DMS79 treated with DMSO at 0.1 percent for 48 hours (cell line): ENCODE measurements around the gene ATP13A1.
A peak's percentile ranks its signal among the peaks of the same experiment; 100 is the strongest.
"Not testable (repeated sequence)": the region's sequence is repeated elsewhere in the genome, so short reads cannot be mapped to it uniquely, and the experiment has no call there.

Experiments used
- DNase-seq: peaks from one replicate; lab custom pipeline; 2025; lab: John Stamatoyannopoulos, UW

ATP13A1 gene

GRCh38 chr19:19663256-19664120 is at the start of gene ATP13A1:
TSS of gene ATP13A1 (minus strand) at chr19:19663676. CDS start at chr19:19663666, 10 bp downstream.
- DNase-seq, result peak; percentile 98

DNA sequence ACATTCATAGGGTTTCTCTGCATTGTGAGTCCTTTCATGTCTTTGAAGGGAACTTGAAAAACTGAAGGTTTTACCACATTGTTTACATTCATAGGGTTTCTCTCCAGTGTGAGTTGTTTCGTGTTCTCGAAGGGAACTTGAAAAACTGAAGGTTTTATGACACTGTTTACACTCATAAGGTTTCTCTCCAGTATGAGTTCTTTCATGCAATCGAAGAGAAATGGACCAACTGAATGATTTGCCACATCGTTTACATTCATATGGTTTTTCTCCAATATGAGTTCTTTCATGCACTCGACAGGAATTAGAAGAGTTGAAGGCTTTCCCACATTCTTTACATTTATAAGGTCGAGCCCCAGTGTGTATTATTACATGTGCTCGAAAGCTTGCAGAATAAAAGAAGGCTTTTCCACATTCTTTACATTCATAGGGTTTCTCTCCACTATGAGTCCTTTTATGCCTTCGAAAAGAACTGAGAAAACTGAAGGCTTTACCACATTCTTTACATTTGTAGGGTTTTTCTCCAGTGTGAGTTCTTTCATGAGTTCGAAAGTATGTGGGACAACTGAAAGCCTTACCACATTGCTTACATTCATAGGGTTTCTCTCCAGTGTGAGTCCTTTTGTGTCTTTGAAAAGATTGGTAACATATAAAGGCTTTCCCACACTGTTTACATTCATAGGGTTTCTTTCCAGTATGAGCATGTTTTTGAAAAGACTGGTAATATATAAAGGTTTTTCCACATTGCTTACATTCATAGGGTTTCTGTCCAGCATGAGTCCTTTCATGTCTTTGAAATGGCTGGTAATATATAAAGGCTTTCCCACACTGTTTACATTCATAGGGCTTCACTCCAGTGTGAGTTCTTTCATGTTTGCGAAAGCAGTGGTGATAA is 48.7 kb upstream of the ATP13A1 start:
- no peak for DNase-seq

DNA sequence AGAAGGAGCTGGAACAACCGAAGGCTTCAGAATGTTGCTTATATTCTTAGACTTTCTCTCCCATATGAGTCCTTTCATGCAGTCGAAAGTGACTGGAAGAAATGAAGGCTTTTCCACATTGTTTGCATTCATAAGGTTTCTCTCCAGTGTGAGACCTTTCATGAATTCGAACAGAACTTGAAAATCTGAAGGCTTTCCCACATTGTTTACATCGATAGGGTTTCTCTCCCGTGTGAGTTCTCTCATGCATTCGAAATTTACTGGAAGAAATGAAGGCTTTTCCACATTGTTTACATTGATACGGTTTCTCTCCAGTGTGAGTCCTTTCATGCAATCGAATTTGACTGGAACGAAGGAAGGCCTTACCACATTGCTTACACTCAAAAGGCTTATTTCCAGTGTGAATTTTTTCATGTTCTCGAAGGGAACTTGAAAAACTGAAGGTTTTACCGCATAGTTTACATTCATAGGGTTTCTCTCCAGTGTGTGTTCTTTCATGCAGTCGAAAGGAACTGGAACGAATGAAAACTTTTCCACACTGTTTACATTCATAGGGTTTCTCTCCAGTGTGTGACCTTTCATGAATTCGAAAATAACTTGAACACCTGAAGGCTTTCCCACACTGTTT is 47.9 kb upstream of the ATP13A1 start:
- DNase-seq, result no peak

- DNase-seq, result no peak
Observed at GRCh38 chr19:19710506-19710905, 47.0 kb upstream of the ATP13A1 start.

DNA sequence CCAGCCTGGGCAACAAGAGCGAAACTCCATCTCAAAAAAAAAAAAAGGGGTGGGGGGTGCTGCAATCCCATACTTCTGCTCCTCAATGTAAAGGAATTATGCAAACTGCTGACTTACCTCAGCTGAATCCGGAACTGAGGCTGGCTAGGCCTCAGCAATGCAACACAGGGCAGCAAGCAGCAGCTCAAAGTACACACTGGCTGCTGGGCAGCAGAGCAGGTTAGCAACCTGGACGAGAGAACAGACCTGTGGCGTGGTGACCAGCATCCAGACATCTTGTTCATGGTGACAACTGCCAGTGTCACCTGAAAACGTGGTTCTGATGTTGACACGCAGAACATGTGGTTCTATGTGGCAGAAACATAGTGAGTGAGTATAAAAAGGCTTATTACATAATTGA is 41.4 kb upstream of the ATP13A1 start:
- no peak for DNase-seq

- not testable (repeated sequence) for DNase-seq
Observed at GRCh38 chr19:19700493-19700892, 37.0 kb upstream of the ATP13A1 start.

GRCh38 chr19:19697589-19697988 is 34.1 kb upstream of the ATP13A1 start:
- no peak for DNase-seq

- no peak for DNase-seq
Observed at GRCh38 chr19:19696386-19696785, 32.9 kb upstream of the ATP13A1 start.

GRCh38 chr19:19691683-19692082 is 28.2 kb upstream of the ATP13A1 start:
- DNase-seq, result no peak

DNA sequence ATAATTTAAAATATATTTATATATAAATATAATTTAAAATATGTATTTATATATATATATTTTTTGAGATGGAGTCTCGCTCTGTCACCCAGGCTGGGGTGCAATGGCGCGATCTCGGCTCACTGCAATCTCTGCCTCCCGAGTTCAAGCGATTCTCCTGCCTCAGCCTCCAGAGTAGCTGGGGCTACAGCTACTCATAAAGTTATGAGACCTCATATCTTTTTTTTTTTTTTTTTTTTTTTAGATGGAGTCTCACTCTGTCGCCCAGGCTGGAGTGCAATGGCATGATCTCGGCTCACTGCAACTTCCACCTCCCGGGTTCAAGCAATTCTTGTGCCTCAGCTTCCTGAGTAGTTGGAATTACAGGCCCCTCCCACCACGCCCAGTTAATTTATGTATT is 25.5 kb upstream of the ATP13A1 start:
- DNase-seq, result not testable (repeated sequence)

GRCh38 chr19:19687090-19687489 is 23.6 kb upstream of the ATP13A1 start:
- no peak for DNase-seq

DNA sequence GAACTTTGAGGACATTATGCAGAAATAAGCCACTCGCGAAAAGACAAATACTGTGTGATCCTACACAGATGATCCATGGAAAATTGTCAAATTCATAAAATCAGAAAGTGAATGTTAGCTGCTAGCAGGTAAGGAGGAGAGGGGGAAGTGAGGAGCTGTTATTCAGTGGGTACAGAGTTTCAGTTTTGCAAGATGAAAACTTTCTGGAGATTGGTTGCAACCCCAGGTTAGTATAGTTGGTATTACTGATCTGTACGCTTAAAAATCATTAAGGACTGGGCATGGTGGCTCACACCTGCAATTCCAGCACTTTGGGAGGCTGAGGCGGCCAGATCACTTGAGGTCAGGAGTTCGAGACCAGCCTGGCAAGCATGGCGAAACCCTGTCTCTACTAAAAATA is 23.1 kb upstream of the ATP13A1 start:
- no peak for DNase-seq

DNA sequence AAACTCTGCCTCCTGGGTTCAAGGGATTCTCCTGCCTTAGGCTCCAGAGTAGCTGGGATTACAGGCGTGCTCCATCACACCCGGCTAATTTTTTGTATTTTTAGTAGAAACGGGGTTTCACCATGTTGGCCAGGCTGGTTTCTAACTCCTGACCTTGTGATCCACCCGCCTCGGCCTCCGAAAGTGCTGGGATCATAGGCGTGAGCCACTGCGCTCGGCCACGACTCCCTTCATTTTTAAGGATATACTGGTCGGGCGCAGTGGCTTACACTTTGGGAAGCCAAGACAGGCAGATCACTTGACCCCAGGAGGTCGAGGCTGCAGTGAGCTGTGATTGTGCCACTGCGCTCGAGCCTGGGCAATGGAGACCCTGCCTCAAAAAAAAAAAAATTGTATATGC is 22.6 kb upstream of the ATP13A1 start:
- not testable (repeated sequence) for DNase-seq

GRCh38 chr19:19679176-19680073 is 15.9 kb upstream of the ATP13A1 start:
- DNase-seq, result no peak

DNA sequence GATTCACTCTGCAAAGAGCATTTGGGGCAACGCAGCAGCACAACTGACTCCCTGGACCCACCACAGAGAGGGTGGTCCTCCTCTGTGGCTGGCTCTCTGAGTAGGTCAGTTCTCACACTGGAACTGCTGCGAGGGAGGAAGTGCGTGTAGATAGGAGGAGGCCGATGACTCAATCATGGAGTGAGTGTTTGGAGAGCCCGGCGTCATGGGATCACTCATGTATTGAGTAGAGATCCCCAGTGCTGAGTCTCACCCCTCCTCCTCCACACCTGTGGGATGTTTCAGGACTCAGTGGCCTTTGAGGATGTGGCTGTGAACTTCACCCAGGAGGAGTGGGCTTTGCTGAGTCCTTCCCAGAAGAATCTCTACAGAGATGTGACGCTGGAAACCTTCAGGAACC is 14.1 kb upstream of the ATP13A1 start:
- DNase-seq, result no peak

DNA sequence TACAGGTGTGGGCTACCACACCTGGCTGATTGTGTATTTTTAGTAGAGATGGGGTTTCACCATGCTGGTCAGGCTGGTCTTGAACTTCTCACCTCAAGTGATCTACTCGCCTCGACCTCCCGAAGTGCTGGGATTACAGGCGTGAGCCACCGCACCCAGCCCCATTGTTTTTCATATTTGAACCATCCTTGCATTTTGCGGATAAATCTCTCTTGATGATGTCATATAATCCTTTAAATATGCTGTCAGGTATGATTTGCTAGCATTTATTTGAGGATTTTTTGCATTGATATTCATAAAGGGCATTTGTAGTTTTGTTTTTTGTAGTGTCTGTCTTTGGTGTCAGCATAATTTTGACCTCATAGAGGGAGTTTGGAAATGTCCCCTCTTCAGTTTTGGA is 10.8 kb upstream of the ATP13A1 start:
- no peak for DNase-seq

DNA sequence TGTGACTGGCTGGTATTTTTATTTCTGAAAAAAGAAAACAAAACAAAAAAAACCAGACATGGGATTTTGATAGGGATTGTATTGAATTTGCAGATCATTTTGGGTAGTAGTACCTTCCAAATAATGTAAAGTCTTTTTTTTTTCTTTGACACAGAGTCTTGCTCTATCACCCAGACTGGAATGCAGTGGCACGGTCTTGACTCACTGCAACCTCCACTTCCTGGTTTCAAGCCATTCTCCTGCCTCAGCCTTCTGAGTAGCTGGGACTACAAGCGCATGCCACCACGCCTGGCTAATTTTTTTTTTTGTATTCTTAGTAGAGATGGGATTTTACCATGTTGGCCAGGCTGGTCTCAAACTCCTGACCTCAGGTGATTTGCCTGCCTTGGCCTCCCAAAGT is 9.3 kb upstream of the ATP13A1 start:
- DNase-seq, result no peak

GRCh38 chr19:19670070-19670551 is 6.6 kb upstream of the ATP13A1 start:
- DNase-seq, result no peak

GRCh38 chr19:19668230-19669012 is 4.9 kb upstream of the ATP13A1 start, which contains the start of gene ZNF101:
TSS of gene ZNF101 (plus strand) at chr19:19668839. CDS start at chr19:19668964, 125 bp downstream.
- peak; percentile 84 for DNase-seq

- not testable (repeated sequence) for DNase-seq
Observed at GRCh38 chr19:19665420-19665948, 2.0 kb upstream of the ATP13A1 start.
